ENCODE data around the gene MTARC1.

The MTARC1 gene

DNA sequence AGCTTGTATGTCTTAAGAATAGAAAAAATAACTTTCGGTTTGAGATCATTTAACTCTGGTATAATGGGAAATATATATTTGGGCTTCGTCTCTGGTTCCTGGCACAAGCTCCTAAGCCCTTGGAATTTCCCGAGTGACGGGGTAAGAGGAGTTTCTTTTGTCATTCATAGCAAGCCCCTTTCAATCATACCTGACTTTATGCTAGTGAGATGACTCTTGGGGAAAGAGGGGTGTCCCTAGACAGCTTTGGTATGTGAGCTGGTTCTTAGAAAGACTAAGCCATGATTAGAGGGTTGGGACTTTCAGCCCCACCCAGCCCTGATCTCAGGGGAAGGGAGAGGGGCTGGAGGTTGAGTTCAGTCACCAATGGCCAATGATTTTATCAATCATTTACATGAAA is 13.9 kb upstream of the MTARC1 start:
- no peak for DNase-seq

- peak; percentile 12 to 32 for DNase-seq
Measured at GRCh38 chr1:220775240-220775853, 11.4 kb upstream of the MTARC1 start.

GRCh38 chr1:220776254-220776653 is 10.5 kb upstream of the MTARC1 start:
- DNase-seq = no peak

DNA sequence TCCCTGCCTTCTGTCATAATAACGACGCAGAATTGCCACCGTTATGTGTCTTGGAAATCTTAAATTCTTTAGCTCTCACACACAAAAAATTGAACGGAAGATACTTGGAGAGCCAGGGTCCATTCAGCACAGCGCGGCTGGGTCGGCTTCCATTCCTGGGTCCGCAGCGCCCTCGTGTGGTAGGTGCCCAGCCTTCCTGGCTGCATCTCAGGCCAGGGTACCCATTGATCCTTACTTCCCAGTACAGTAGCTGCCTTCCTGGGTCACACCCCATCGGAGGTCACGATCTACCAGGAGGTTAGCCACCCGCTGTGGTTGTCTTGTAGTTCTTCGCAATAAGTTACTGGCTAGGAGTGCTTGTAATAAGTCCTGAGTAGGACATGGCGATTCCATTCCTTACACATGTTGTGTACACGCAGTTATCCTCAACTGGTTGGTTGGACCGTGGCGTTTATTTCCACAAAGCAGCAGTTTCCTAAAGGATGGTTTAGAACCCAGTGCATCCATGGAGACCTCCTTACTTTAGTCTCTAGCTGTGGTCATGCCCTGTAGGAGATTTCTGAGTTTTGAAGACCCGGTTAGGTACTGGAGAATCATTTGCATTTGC is 9.9 kb upstream of the MTARC1 start:
- peak; percentile 77 to 78 for DNase-seq

GRCh38 chr1:220783453-220783852 is 3.3 kb upstream of the MTARC1 start:
- no peak for DNase-seq

- no peak for DNase-seq
Measured at GRCh38 chr1:220784751-220785150, 2.0 kb upstream of the MTARC1 start.

GRCh38 chr1:220785166-220786056 is 1.3 kb upstream of the MTARC1 start:
- no peak for DNase-seq

DNA sequence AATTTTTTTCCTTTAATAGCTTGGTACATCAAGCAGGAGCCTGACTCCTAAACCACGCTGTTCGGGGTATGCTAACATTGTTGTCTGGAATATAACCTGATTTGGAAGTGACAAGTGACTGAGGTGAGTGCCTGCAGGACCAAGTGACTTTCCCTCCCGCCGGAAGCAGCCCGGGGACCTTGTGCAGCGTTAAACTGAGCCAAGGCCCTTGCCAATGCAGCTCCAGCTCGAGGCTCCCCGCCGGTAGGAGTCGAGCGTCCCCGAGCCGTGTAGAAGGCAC is 716 bp upstream of the MTARC1 start:
- DNase-seq = no peak

GRCh38 chr1:220787069-220787619 is 431 bp downstream of the MTARC1 start:
- peak; percentile 50 to 80 for DNase-seq

GRCh38 chr1:220788900-220789299 is 2.2 kb downstream of the MTARC1 start:
- DNase-seq = no peak

DNA sequence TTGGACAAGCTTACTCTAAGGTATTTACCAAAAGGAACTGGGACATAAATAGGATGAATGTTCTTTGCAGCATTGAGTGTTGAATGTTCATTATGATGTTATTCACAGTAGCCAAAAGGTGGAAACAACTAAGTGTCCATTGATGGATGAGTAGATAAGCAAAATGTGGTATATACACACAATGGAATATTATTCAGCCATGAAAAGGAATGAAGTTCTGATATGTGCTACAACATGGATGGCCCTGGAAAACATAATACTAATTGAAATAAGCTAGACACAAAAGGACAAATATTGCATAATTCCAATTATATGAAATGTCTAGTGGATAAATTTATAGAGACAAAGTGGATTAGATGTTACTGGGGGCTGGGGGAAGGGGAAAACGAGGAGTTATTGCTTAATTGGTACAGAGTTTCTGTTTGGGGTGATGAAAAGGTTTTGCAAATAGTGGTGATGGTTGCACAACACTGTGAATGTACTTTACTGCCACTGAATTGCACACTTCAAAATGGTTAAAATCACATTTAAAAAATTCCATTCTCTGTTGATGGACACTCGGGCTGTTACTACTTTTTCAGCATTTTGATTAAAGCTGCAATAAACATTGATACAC is 2.9 kb downstream of the MTARC1 start:
- no peak for DNase-seq

GRCh38 chr1:220791285-220791684 is 4.6 kb downstream of the MTARC1 start:
- peak; percentile 52 to 87 for DNase-seq

- DNase-seq = no peak
Measured at GRCh38 chr1:220791956-220792355, 5.2 kb downstream of the MTARC1 start.

GRCh38 chr1:220796530-220796929 is 9.8 kb downstream of the MTARC1 start:
- DNase-seq = no peak

DNA sequence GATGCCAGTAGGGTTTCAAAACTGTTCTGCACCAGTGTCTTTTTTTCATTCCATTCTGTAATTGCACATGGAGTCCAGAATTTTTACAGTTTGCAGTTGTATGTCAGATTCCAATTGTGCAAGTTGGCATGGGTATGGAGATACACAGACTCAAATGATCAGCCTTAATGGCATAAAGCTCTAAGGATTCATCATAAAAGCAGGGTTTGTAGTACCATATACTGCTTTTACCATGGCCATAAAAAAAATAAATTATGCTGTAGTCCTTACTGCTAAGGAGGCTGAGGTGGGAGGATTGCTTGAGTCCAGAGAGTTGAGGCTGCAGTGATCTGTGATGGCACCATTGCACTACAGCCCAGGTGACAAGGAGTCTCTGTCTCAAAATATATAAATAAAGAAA is 10.3 kb downstream of the MTARC1 start:
- no peak for DNase-seq

GRCh38 chr1:220797553-220797952 is 10.8 kb downstream of the MTARC1 start:
- no peak for DNase-seq

DNA sequence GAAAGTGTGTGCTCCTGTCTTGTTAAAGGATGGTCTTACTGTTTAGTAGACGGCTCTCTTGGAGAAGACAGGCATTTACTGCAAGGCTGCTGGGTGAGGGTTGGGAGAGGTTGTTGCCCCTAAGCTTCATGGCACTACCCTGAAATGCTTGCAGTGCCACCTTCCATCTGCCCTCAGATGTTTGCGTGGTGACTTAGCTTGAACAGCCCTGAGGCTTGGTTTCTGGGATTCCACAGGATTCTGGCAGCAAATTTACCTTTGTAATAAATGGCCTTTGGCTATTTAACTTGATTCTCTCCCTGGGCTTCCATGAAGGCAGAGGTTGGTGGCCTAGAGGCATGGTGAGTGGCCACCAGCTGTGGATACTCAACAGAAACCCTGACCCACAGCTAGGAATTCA is 11.6 kb downstream of the MTARC1 start:
- DNase-seq = no peak

GRCh38 chr1:220800262-220800661 is 13.5 kb downstream of the MTARC1 start:
- no peak for DNase-seq

GRCh38 chr1:220803401-220804201 is 16.9 kb downstream of the MTARC1 start:
- DNase-seq = peak; percentile 17 to 29

DNA sequence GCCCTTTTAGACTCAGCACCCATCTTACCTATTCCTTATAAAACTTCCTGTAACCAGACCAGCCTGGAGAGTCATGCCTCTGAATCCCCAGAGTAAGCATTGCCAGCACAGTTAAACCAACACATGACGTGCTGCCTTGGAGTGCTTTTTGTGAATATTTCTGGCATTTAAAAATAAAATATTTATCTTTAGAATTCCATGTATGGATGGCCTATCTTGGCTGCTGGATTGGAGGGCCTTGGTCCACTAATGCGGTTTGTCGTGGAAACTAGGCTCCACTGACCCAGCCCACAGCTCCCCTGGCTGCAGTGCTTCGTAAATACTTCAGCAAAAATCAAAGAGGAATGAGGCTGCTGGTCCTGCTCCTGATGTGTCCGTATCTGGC is 17.5 kb downstream of the MTARC1 start:
- no peak for DNase-seq

DNA sequence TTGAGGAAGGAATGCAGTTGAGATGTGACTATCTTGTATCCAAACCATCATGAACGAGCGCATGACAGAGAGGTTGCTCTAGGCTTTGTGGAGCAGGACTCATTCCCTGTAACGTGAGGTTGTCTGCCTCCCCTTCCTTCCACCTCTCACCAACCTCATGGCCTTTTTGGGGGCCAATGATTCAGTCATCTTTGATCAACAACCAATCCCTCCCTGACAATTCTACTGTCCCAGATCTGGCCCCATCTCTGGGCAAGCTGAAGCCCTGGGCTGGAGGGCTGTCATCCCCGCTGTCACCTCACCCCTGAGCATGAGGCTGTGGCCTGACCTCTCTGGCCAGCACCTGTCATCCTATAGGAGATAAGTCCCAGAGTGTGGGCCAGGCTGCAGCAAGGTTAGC is 19.7 kb downstream of the MTARC1 start:
- DNase-seq = no peak

- DNase-seq = no peak
Measured at GRCh38 chr1:220807726-220808125, 21.0 kb downstream of the MTARC1 start.

Measured in NCI-H2081 (cell line).